K562 (cell line): ENCODE results near the gene SPDEF. TPM values are rescaled to one million over a fixed set of nuclear protein-coding genes. Genes with fewer than 3 reads are reported as not detected.
A peak's percentile ranks its signal among the peaks of the same experiment; 100 is the strongest.

Experiments used
- ATAC-seq: fragments of 200-7000 bp; cut with Tn5 transposase; 3 replicates; pipeline ENCODE4 v1.9.1; 2020; ENCODE audit warnings: moderate library complexity
- BruUV-seq: library from RNA; stranded (reverse); fragments of 400-500 nt; replicated peaks from 2 replicates; lab custom pipeline; 2021; lab: Mats Ljungman, UMichigan
- CTCF ChIA-PET: fragments of 300-600 bp; formaldehyde crosslinking; extraction: SDS; loops from one replicate; lab custom pipeline; 2021; ENCODE audit warnings: low intra/inter-chr PET ratio; lab: Yijun Ruan, JAX
- POLR2A ChIA-PET: fragments of 300-600, 350-650 bp; sonication (Branson Sonifier 250); formaldehyde crosslinking; extraction: SDS; loops from one replicate; lab custom pipeline; 2021; ENCODE audit warnings: antibody characterized with exemption, inconsistent platforms; lab: Yijun Ruan, JAX
- DNase-seq, 4 experiments: peaks; one replicate each; pipeline versions ENCODE4 v3.0.0 to v3.0.0-alpha.2; 2011 to 2018; ENCODE audit warnings: low spot score in 3 of 4, mixed read lengths in 3 of 4; ENCODE audit errors: extremely low read depth in 1 of 4
- FAIRE-seq: peaks from 2 replicates; lab custom pipeline; 2011; peaks lifted over from hg19 to GRCh38; lab: Jason Lieb, UNC
- H2AFZ ChIP-seq: 2 replicates; pipeline ENCODE4 v1.6.0; 2011; ENCODE audit warnings: low read depth, low read length, control low read depth, inconsistent platforms
- H3K27ac ChIP-seq: fragments of 200-600 bp; 3 replicates; pipeline ENCODE4 v1.8.0; 2011; ENCODE audit warnings: low read depth, mild to moderate bottlenecking, control low read depth, inconsistent platforms, low read length, moderate library complexity, mixed read lengths; ENCODE audit errors: extremely low read depth
- H3K27me3 ChIP-seq, 2 experiments: fragments of 300-600 bp in 1 of 2; 2 replicates in 1 of 2; 3 replicates in 1 of 2; pipeline versions ENCODE4 v1.6.0 to v1.8.0; 2011; ENCODE audit warnings: inconsistent platforms in 2 of 2, low read length in 2 of 2, mild to moderate bottlenecking in 1 of 2, mixed read lengths in 1 of 2, moderate library complexity in 1 of 2; ENCODE audit not compliant: control insufficient read depth in 2 of 2, insufficient read depth in 2 of 2
- H3K36me3 ChIP-seq: fragments of 300-600 bp; 3 replicates; pipeline ENCODE4 v1.8.0; 2011; ENCODE audit warnings: mild to moderate bottlenecking, low read length, inconsistent platforms; ENCODE audit not compliant: control insufficient read depth, insufficient read depth
- H3K4me1 ChIP-seq, 2 experiments: fragments of 200-600 bp in 1 of 2; replicated peaks in 1 of 2; 2 replicates in 1 of 2; 3 replicates in 1 of 2; pipeline versions ENCODE4 v1.5.1 to v1.8.0; 2011; ENCODE audit warnings: inconsistent platforms in 2 of 2, low read length in 2 of 2, mild to moderate bottlenecking in 1 of 2, mixed read lengths in 1 of 2, moderate library complexity in 1 of 2; ENCODE audit not compliant: control insufficient read depth in 2 of 2, insufficient read depth in 2 of 2
- H3K4me2 ChIP-seq: 2 replicates; pipeline ENCODE4 v1.6.1; 2011; ENCODE audit warnings: low read length, control low read depth, inconsistent platforms, mixed read lengths; ENCODE audit not compliant: insufficient read depth
- H3K4me3 ChIP-seq: fragments of 200-600 bp; sonication (generic), shearing (Covaris generic); 2 replicates; pipeline ENCODE4 v1.5.1; 2016; ENCODE audit warnings: control low read depth, inconsistent platforms
- H3K79me2 ChIP-seq: fragments of 200-600 bp; 3 replicates; pipeline ENCODE4 v1.8.0; 2011; ENCODE audit warnings: low read length, inconsistent platforms; ENCODE audit not compliant: control insufficient read depth, insufficient read depth
- H3K9ac ChIP-seq, 2 experiments: 2 replicates each; pipeline versions ENCODE4 v1.6.0 to v1.6.1; 2011; ENCODE audit warnings: low read depth in 2 of 2, low read length in 2 of 2, control low read depth in 1 of 2, inconsistent platforms in 1 of 2, mild to moderate bottlenecking in 1 of 2, mixed read lengths in 1 of 2; ENCODE audit not compliant: insufficient read depth in 1 of 2
- H3K9me1 ChIP-seq: one replicate; pipeline ENCODE4 v1.6.0; 2011; ENCODE audit warnings: inconsistent platforms, mild to moderate bottlenecking, low read length, moderate library complexity; ENCODE audit not compliant: control insufficient read depth, insufficient read depth
- H3K9me3 ChIP-seq: replicated peaks from 2 replicates; pipeline ENCODE4 v1.5.1; 2011; ENCODE audit warnings: low read depth, low read length, inconsistent platforms; ENCODE audit not compliant: control insufficient read depth, insufficient read depth
- H4K20me1 ChIP-seq: replicated peaks from 2 replicates; pipeline ENCODE4 v1.6.1; 2011; ENCODE audit warnings: low read length, inconsistent platforms, mixed read lengths; ENCODE audit not compliant: control insufficient read depth, insufficient read depth
- CREB3L1 ChIP-seq: fragments of 450-650 bp; IDR thresholded peaks from 2 replicates; pipeline ENCODE4 v1.6.1; 2014; ENCODE audit warnings: low read depth, mild to moderate bottlenecking, moderate library complexity, borderline replicate concordance
- EWSR1 ChIP-seq: fragments of 450-650 bp; IDR thresholded peaks from 2 replicates; pipeline ENCODE4 v1.6.1; 2018; ENCODE audit warnings: borderline replicate concordance, mild to moderate bottlenecking, low read depth, moderate library complexity; ENCODE audit not compliant: partially characterized antibody
- FOXJ2 ChIP-seq: fragments of 200-800 bp; sonication (Bioruptor generic); IDR thresholded peaks from 2 replicates; pipeline ENCODE4 v1.6.1; 2016; ENCODE audit warnings: missing genetic modification characterization, missing compliant biosample characterization
- GATAD2A ChIP-seq: fragments of 450-650 bp; IDR thresholded peaks from 2 replicates; pipeline ENCODE4 v1.6.1; 2017
- MED1 ChIP-seq: sonication (generic); formaldehyde crosslinking; IDR thresholded peaks from 2 replicates; pipeline ENCODE4 v1.8.1; 2023; ENCODE audit warnings: missing genetic modification reagents, borderline replicate concordance
- PTRF ChIP-seq: fragments of 450-650 bp; IDR thresholded peaks from 2 replicates; pipeline ENCODE4 v1.6.1; 2016; ENCODE audit warnings: mild to moderate bottlenecking, missing genetic modification characterization, missing compliant biosample characterization
- SMC3 ChIP-seq: conservative IDR thresholded peaks from 2 replicates; pipeline ENCODE4 v1.6.1; 2011; ENCODE audit warnings: low read depth, low read length, improper control_type of control experiment; ENCODE audit not compliant: insufficient read depth
- TBL1XR1 ChIP-seq, 2 experiments: IDR thresholded peaks; 2 replicates each; pipeline ENCODE4 v1.6.1; 2012; ENCODE audit warnings: improper control_type of control experiment in 2 of 2, low read length in 2 of 2, mild to moderate bottlenecking in 1 of 2
- YY1 ChIP-seq, 3 experiments: IDR thresholded peaks; 2 replicates each; pipeline ENCODE4 v1.6.1; 2011; ENCODE audit warnings: low read length in 2 of 3, mild to moderate bottlenecking in 2 of 3, moderate library complexity in 2 of 3, borderline replicate concordance in 1 of 3, control low read depth in 1 of 3, low read depth in 1 of 3; ENCODE audit not compliant: insufficient read depth in 3 of 3, insufficient replicate concordance in 2 of 3, control insufficient read depth in 1 of 3, insufficient read length in 1 of 3; ENCODE audit errors: extremely low read depth in 1 of 3
- WGBS: fragments of 100-300 bp; shearing (Covaris generic); methylation state at CpG from one replicate; pipeline ENCODE4 v1.1.6; 2016; ENCODE audit warnings: low coverage, mixed read lengths; ENCODE audit not compliant: insufficient coverage; ENCODE audit errors: missing lambda C conversion rate; 5-methylcytosine and 5-hydroxymethylcytosine counted together
- in situ Hi-C: fragments of 300-500 bp; cut with MboI; formaldehyde crosslinking; loops from 4 replicates; pipeline ENCODE4 v1.15.0; 2018; ENCODE audit warnings: inconsistent platforms, mixed read lengths
- intact Hi-C: fragments of 100-400 bp; cut with micrococcal nuclease; formaldehyde crosslinking; loops from 2 replicates; pipeline ENCODE4 v1.14.2; 2022
- polyA plus RNA-seq, 8 experiments: library from polyadenylated mRNA; depleted of rRNA in 4 of 8; stranded (reverse) in 5 of 8; unstranded in 3 of 8; fragments of >200 nt; fragmentation: Nextera tagmentation in 2 of 8; fragmentation: Illumina TruSeq in 1 of 8; extraction: Ambion mirVana in 2 of 8; extraction: Trizol in 1 of 8; gene quantifications; 2 replicates each; pipeline versions ENCODE4 v1.2.1 to v1.2.3, GENCODE V29; 2011 to 2014; ENCODE audit warnings: inconsistent platforms in 1 of 8, missing spikeins in 1 of 8
- total RNA-seq, 7 experiments: library from RNA; depleted of rRNA in 6 of 7; stranded (reverse); fragments of >200 nt in 6 of 7; fragmentation: Illumina TruSeq in 2 of 7; extraction: Trizol in 2 of 7; gene quantifications; 2 replicates each; pipeline versions ENCODE4 v1.2.1 to v1.2.3, GENCODE V29; 2011 to 2021; ENCODE audit warnings: low replicate concordance in 1 of 7

SPDEF gene
- total and polyA plus RNA-seq, 9 of the 15 experiments (the other 6 are each of a cell fraction or from before 2014, with no cell fraction given) = 0.04 to 0.12 (median 0.11) TPM; not detected in 5

- BruUV-seq = no TSS peak
- Histone ChIP-seq H2AFZ (peak overlapping the region; percentile 56), H3K4me1 (no peaks in the 10 kb centered on the region; a peak in 2 of 5 replicates), H3K79me2 (no peaks in the 10 kb centered on the region), H3K4me2 (no peak overlapping the region), H3K9ac (peak overlapping the region in 1 of 2 experiments; percentile 74; a peak in 1 of 4 replicates), H3K9me1 (no peaks in the 10 kb centered on the region), H3K27me3 (no peaks in the 10 kb centered on the region; a peak in 1 of 5 replicates), H3K9me3 (no peaks in the 10 kb centered on the region), H3K4me3 (no peak overlapping the region), H3K27ac (no peak overlapping the region), H3K36me3 (no peaks in the 10 kb centered on the region), H4K20me1 (no peaks in the 10 kb centered on the region)
- ATAC-seq (peak; percentile 73), FAIRE-seq (no peak), DNase-seq (no peak)
- in situ Hi-C loops (no loop called here), intact Hi-C loops (no loop called here)
- CTCF ChIA-PET = interaction anchor here (0.5 kb wide), 1 partner anchor 20 kb away, joined by 3 read pairs; no protein-coding TSS in a partner anchor
- POLR2A ChIA-PET = no interaction called here
- 25% methylated on average over 5 of the region's 5 CpGs for WGBS
- TF ChIP-seq EWSR1 (no peak), YY1 (IDR thresholded peaks at IDR 0.05; ENCODE audit: borderline replicate concordance in 1 of 3, control insufficient read depth in 1 of 3, extremely low read depth in 1 of 3, insufficient read depth in 3 of 3, insufficient read length in 1 of 3, insufficient replicate concordance in 2 of 3, low read depth in 1 of 3, low read length in 2 of 3) (no peak), TBL1XR1 (IDR thresholded peaks at IDR 0.05; ENCODE audit: low read length in 2 of 2) (no peak), FOXJ2 (tag) (no peak), SMC3 (no peak), PTRF (tag) (no peak), GATAD2A (no peak), MED1 (CRISPR knock-in tag) (no peak), CREB3L1 (no peak)
Observed at GRCh38 chr6:34506718-34507117, 49.4 kb downstream of the SPDEF start.
